DND-41 (cell line): ENCODE results near the gene PYGM.

Source experiments
- CTCF ChIP-seq: IDR thresholded peaks from 2 replicates; pipeline ENCODE4 v1.5.1; 2012; ENCODE audit warnings: borderline replicate concordance, low read length, moderate library complexity, mild to moderate bottlenecking; ENCODE audit not compliant: poor library complexity, severe bottlenecking; ENCODE audit errors: extremely low read depth
- EZH2 ChIP-seq: IDR thresholded peaks from 3 replicates; pipeline ENCODE4 v1.6.1; 2012; ENCODE audit warnings: borderline replicate concordance, low read depth, mild to moderate bottlenecking, moderate library complexity, low read length, inconsistent platforms; ENCODE audit not compliant: severe bottlenecking

- TF ChIP-seq CTCF (no peak), EZH2 (no peak)
Observed at GRCh38 chr11:64711138-64711955, 48.4 kb downstream of the PYGM start.
